ENCODE measurements around the gene POU6F1. TPM values are rescaled to one million over a fixed set of nuclear protein-coding genes. Genes with fewer than 3 reads are reported as not detected.

The POU6F1 gene
- total and polyA plus RNA-seq, 2 of the 8 experiments (the other 6 are each of a cell fraction or from before 2014, with no cell fraction given), result 5.6 to 8.7 TPM

DNA sequence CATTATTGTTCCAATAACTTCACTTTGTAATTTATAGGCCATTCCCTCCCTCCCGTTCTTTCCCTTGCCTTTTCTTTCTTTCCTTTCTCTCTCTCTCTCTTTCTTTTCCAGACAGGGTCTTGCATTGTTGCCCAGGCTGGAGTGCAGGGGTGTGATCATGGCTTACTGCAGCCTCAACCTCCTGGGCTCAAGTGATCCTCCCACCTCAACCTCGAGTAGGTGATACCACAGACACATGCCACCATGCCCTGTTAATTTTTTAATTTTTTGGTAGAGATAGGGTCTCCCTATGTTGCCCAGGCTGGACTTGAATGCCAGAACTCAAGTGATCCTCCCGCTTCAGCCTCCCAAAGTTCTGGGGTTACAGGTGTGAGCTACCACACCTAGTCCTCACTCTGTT lies 6.8 kb upstream of the POU6F1 start:
- no peaks in the 10 kb centered on the region for H3K79me1 ChIP-seq (ENCODE audit: low read depth, low read length)
- H2BK5ac ChIP-seq (ENCODE audit: low read depth, low read length), result no peak overlapping the region
- no peak overlapping the region for H3K9ac ChIP-seq (replicated peaks in 1 of 4; ENCODE audit: extremely low read depth in 1 of 4, low read depth in 3 of 4, low read length in 3 of 4)
- no peaks in the 10 kb centered on the region for H3K9me3 ChIP-seq (ENCODE audit: insufficient read depth in 2 of 2, low read depth in 1 of 2, low read length in 1 of 2)
- no peak overlapping the region for H2BK12ac ChIP-seq (ENCODE audit: low read depth, low read length)
- H3K18ac ChIP-seq (ENCODE audit: extremely low read depth, low read length), result no peak overlapping the region
- H2BK15ac ChIP-seq (ENCODE audit: low read length), result no peak overlapping the region
- no peak overlapping the region for H2BK120ac ChIP-seq (replicated peaks; ENCODE audit: low read depth, low read length)
- CTCF ChIA-PET (ENCODE audit: partially characterized antibody), result interaction anchor here (1.6 kb wide), 1 partner anchor 35 kb away, joined by 3 read pairs; no protein-coding TSS in a partner anchor
- H2AFZ ChIP-seq (ENCODE audit: low read length), result no peak overlapping the region
- H4K91ac ChIP-seq (replicated peaks; ENCODE audit: insufficient read length, low read length), result no peak overlapping the region
- no peak overlapping the region for H3K4me2 ChIP-seq (ENCODE audit: insufficient read depth in 1 of 2, low read depth in 2 of 2, low read length in 2 of 2)
- H4K20me1 ChIP-seq (replicated peaks in 1 of 2; ENCODE audit: control insufficient read depth in 1 of 2, insufficient read depth in 2 of 2, low read length in 2 of 2), result no peaks in the 10 kb centered on the region
- peaks cover 0 to 3% (median 0%) of the 10 kb centered on the region in 4 experiments; a peak in 1 of 8 replicates for H3K36me3 ChIP-seq (ENCODE audit: control insufficient read depth in 2 of 4, insufficient read depth in 4 of 4, low read length in 3 of 4)
- FAIRE-seq (no peak), DNase-seq (ENCODE audit: low read depth in 1 of 2, low spot score in 2 of 2) (no peak)
- no peak overlapping the region for H3K4me3 ChIP-seq (ENCODE audit: extremely low read depth in 1 of 4, insufficient read depth in 2 of 4, low read depth in 3 of 4, low read length in 4 of 4)
- H2AK5ac ChIP-seq (ENCODE audit: low read depth, low read length), result no peak overlapping the region
- POLR2A ChIA-PET (ENCODE audit: partially characterized antibody), result interaction anchor here (1.0 kb wide), 1 partner anchor 23 kb away, joined by 3 read pairs; no protein-coding TSS in a partner anchor
- H3K4ac ChIP-seq (replicated peaks; ENCODE audit: insufficient read length, low read depth, low read length), result no peak overlapping the region
- H2BK20ac ChIP-seq (ENCODE audit: low read length), result no peak overlapping the region
- no peak overlapping the region for H3K27ac ChIP-seq (ENCODE audit: low read depth, low read length)
- H4K8ac ChIP-seq (ENCODE audit: extremely low read depth, insufficient read depth, low read length), result no peak overlapping the region
- 92% methylated on average over 3 of the region's 3 CpGs; no CpG with 5 or more reads in 1 of the 2 experiments for WGBS, 2 experiments (ENCODE audit: extremely low coverage in 1 of 2, insufficient coverage in 1 of 2, insufficient read length in 1 of 2, insufficient replicate concordance in 2 of 2, low coverage in 1 of 2, low lambda C conversion rate in 2 of 2, missing lambda C conversion rate in 1 of 2)
- no peaks in the 10 kb centered on the region for H3K23me2 ChIP-seq (ENCODE audit: low read depth, low read length)
- no peak overlapping the region for H3K14ac ChIP-seq (ENCODE audit: insufficient read length)
- no peak overlapping the region for H3K56ac ChIP-seq (replicated peaks; ENCODE audit: insufficient read length, low read depth, low read length)
- no peaks in the 10 kb centered on the region for H3K27me3 ChIP-seq (replicated peaks in 1 of 4; ENCODE audit: control insufficient read depth in 3 of 4, extremely low read depth in 1 of 4, insufficient read depth in 3 of 4, low read length in 3 of 4)
- H3K23ac ChIP-seq (ENCODE audit: insufficient read length), result no peak overlapping the region
- no peaks in the 10 kb centered on the region for H3K4me1 ChIP-seq (replicated peaks in 1 of 4; ENCODE audit: control insufficient read depth in 3 of 4, insufficient read depth in 4 of 4, low read length in 3 of 4)
- H4K5ac ChIP-seq (ENCODE audit: insufficient read length, low read depth, low read length), result no peak overlapping the region
- peaks cover 0 to 5% of the 10 kb centered on the region in 2 experiments; a peak in 1 of 4 replicates for H3K79me2 ChIP-seq (ENCODE audit: control insufficient read depth in 1 of 2, insufficient read depth in 2 of 2, low read length in 2 of 2)
- no peak for TF ChIP-seq POU5F1 (IDR thresholded peaks at IDR 0.05; ENCODE audit: low read depth, low read length)
- TF ChIP-seq, protein P1, sequence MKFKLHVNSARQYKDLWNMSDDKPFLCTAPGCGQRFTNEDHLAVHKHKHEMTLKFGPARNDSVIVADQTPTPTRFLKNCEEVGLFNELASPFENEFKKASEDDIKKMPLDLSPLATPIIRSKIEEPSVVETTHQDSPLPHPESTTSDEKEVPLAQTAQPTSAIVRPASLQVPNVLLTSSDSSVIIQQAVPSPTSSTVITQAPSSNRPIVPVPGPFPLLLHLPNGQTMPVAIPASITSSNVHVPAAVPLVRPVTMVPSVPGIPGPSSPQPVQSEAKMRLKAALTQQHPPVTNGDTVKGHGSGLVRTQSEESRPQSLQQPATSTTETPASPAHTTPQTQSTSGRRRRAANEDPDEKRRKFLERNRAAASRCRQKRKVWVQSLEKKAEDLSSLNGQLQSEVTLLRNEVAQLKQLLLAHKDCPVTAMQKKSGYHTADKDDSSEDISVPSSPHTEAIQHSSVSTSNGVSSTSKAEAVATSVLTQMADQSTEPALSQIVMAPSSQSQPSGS (IDR thresholded peaks at IDR 0.05; ENCODE audit: low read length), result no peak
- TF ChIP-seq KDM1A (IDR thresholded peaks at IDR 0.05; ENCODE audit: borderline replicate concordance, low read length), result no peak
- no peak for TF ChIP-seq RAD21 (IDR thresholded peaks at IDR 0.05 in 1 of 2, conservative IDR thresholded peaks at IDR 0.05 in 1 of 2; ENCODE audit: low read depth in 2 of 2, low read length in 2 of 2)
- no peak for TF ChIP-seq EGR1 (IDR thresholded peaks at IDR 0.05; ENCODE audit: borderline replicate concordance, low read depth, low read length)
- no peak for TF ChIP-seq CTBP2 (IDR thresholded peaks at IDR 0.05; ENCODE audit: borderline replicate concordance, insufficient read depth, insufficient read length, low read length)
- TF ChIP-seq SP2 (IDR thresholded peaks at IDR 0.05; ENCODE audit: low read length), result no peak
- TF ChIP-seq RFX5 (IDR thresholded peaks at IDR 0.05; ENCODE audit: borderline replicate concordance, low read depth, low read length), result no peak
- TF ChIP-seq GABPA (IDR thresholded peaks at IDR 0.05; ENCODE audit: borderline replicate concordance, insufficient read depth, low read length), result no peak
- no peak for TF ChIP-seq SIN3A (conservative IDR thresholded peaks at IDR 0.05 in 1 of 2, IDR thresholded peaks at IDR 0.05 in 1 of 2; ENCODE audit: low read depth in 1 of 2, low read length in 2 of 2)
- no peak for TF ChIP-seq FOSL1 (IDR thresholded peaks at IDR 0.05; ENCODE audit: insufficient read depth, low read depth, low read length)

All from H1 (cell line).